Activated naive CD4-positive, alpha-beta T cell treated with anti-CD3 and anti-CD28 coated beads, Interleukin-2, amount 50 U/mL, for 72 hours (primary cell): ENCODE measurements around the gene ITPKA. TPM values are rescaled to one million over a fixed set of nuclear protein-coding genes. Genes with fewer than 3 reads are reported as not detected.

Source experiments
- ATAC-seq, 2 donors: fragments of 150-1000 bp; cut with Tn5 transposase; 2 replicates each; pipeline ENCODE4 v1.10.0; 2021; ENCODE audit warnings: mild to moderate bottlenecking in 2 of 2, moderate library complexity in 2 of 2
- DNase-seq, 2 donors: peaks; one replicate each; pipeline ENCODE4 v3.0.0; 2021 to 2022; ENCODE audit warnings: low spot score in 2 of 2
- H3K27ac Mint-ChIP-seq, 2 donors: one replicate each; pipeline ENCODE4 v1.8.0; 2022; ENCODE audit warnings: mild to moderate bottlenecking in 2 of 2, mixed read lengths in 2 of 2
- H3K36me3 Mint-ChIP-seq, 2 donors: one replicate each; pipeline ENCODE4 v1.8.0; 2022; ENCODE audit warnings: mixed read lengths in 2 of 2
- H3K9me3 Mint-ChIP-seq, 2 donors: one replicate each; pipeline ENCODE4 v1.8.0; 2022; ENCODE audit warnings: mixed read lengths in 2 of 2
- total RNA-seq, 2 donors: library from RNA; stranded (reverse); gene quantifications; one replicate each; pipeline ENCODE4 v1.2.3, GENCODE V29; 2022

The ITPKA gene
- total RNA-seq, 2 donors from 2014 or later, result 1.2 to 7.1 TPM

- DNase-seq (no peak), ATAC-seq (no peak)
- Mint-ChIP-seq H3K9me3 (no peaks in the 10 kb centered on the region), H3K27ac (peak overlapping the region in 1 of 2 donors; percentile 15), H3K36me3 (peaks cover 5 to 9% of the 10 kb centered on the region in 2 donors)
Observed at GRCh38 chr15:41521614-41522013, 27.9 kb downstream of the ITPKA start.

- no peak for DNase-seq
- no peak overlapping the region for H3K27ac Mint-ChIP-seq
- no peaks in the 10 kb centered on the region for H3K9me3 Mint-ChIP-seq
- ATAC-seq, result no peak
- H3K36me3 Mint-ChIP-seq, result peaks cover under 1 to 11% of the 10 kb centered on the region in 2 donors
Observed at GRCh38 chr15:41523097-41523496, 29.4 kb downstream of the ITPKA start.

- peak overlapping the region; percentile 44 to 58 for H3K27ac Mint-ChIP-seq
- ATAC-seq (no peak), DNase-seq (no peak)
- no peaks in the 10 kb centered on the region for H3K9me3 Mint-ChIP-seq
- H3K36me3 Mint-ChIP-seq, result peaks cover 0 to 11% of the 10 kb centered on the region in 2 donors
Observed at GRCh38 chr15:41530363-41530956, 36.8 kb downstream of the ITPKA start.

DNA sequence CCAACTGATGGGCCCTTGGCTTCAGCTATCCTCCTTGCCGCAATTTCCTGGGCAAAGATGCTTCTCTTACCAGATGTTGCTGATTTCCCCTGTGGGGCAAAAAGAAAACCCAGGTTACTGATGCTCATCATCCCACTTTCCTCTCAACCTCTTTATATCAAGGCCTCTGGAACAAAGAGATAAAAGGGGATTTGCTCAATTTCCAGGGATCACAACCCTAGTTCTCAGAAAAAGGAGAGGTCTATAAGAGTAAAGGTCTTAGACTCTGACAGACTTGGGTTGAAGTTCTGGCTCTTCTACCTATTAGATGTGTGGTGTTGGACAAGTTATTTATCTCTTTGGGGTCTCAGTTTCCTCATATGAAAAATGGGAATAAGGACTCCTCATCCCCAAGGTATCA lies 41.9 kb downstream of the ITPKA start:
- DNase-seq (no peak), ATAC-seq (no peak)
- no peaks in the 10 kb centered on the region for H3K9me3 Mint-ChIP-seq
- peak overlapping the region in 1 of 2 donors; percentile 60 for H3K27ac Mint-ChIP-seq
- no peaks in the 10 kb centered on the region for H3K36me3 Mint-ChIP-seq

GRCh38 chr15:41536866-41537265 lies 43.2 kb downstream of the ITPKA start:
- Mint-ChIP-seq H3K36me3 (no peaks in the 10 kb centered on the region), H3K27ac (peak overlapping the region in 1 of 2 donors; percentile 24), H3K9me3 (no peaks in the 10 kb centered on the region)
- ATAC-seq (no peak), DNase-seq (no peak)

GRCh38 chr15:41543521-41543870 lies 49.8 kb downstream of the ITPKA start:
- Mint-ChIP-seq H3K9me3 (no peaks in the 10 kb centered on the region), H3K36me3 (peaks cover 0 to 5% of the 10 kb centered on the region in 2 donors), H3K27ac (peak overlapping the region; percentile 94 to 96)
- ATAC-seq (no peak), DNase-seq (no peak)

DNA sequence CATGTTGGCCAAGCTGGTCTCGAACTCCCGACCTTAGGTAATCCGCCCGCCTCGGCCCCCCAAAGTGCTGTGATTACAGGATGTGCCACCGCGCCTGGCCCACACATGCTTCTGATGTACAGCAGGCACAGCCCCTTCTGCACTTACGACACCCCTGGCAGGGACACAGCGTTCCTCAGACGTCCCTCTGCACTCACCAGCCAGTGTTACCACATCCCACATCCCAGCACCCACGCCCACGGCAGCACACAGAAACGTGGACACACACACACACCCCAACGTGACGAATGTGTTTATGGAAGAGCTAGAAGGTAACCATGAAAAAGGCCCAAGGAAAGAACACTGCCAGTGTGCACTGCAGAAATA lies 51.0 kb downstream of the ITPKA start:
- H3K36me3 Mint-ChIP-seq, result peaks cover 0 to 5% of the 10 kb centered on the region in 2 donors
- DNase-seq, result no peak
- ATAC-seq, result no peak
- no peaks in the 10 kb centered on the region for H3K9me3 Mint-ChIP-seq
- H3K27ac Mint-ChIP-seq, result peak overlapping the region in 1 of 2 donors; percentile 94

- Mint-ChIP-seq H3K27ac (peak overlapping the region in 1 of 2 donors; percentile 94), H3K36me3 (peaks cover 0 to 5% of the 10 kb centered on the region in 2 donors), H3K9me3 (no peaks in the 10 kb centered on the region)
- DNase-seq, result no peak
- ATAC-seq, result no peak
Observed at GRCh38 chr15:41545218-41545617, 51.5 kb downstream of the ITPKA start.

- H3K27ac Mint-ChIP-seq, result no peak overlapping the region
- no peaks in the 10 kb centered on the region for H3K9me3 Mint-ChIP-seq
- no peak for ATAC-seq
- DNase-seq, result no peak
- peaks cover 0 to 5% of the 10 kb centered on the region in 2 donors for H3K36me3 Mint-ChIP-seq
Observed at GRCh38 chr15:41546851-41547786, 53.4 kb downstream of the ITPKA start.

GRCh38 chr15:41550066-41550775 lies 56.5 kb downstream of the ITPKA start:
- Mint-ChIP-seq H3K27ac (no peak overlapping the region), H3K9me3 (no peaks in the 10 kb centered on the region), H3K36me3 (no peaks in the 10 kb centered on the region)
- no peak for DNase-seq
- no peak for ATAC-seq

Other genes starting within 250 kb of the ITPKA start
- 10 to 100 TPM; 10.5 to 13.1 TPM for gene OIP5, start 161.3 kb upstream of the ITPKA start, total RNA-seq
- 100 to 1,000 TPM; 181 to 391 TPM for gene NUSAP1, start 161.0 kb upstream of the ITPKA start, total RNA-seq
- gene NDUFAF1, start 91.4 kb upstream of the ITPKA start, total RNA-seq, result 10 to 100 TPM; 22.4 to 23.8 TPM
- gene RTF1, start 76.8 kb upstream of the ITPKA start, total RNA-seq, result 10 to 100 TPM; 26.3 to 29.4 TPM
- under 1 TPM; 0.20 to 0.51 TPM for gene LTK, start 20.0 kb downstream of the ITPKA start, total RNA-seq
- 10 to 100 TPM; 47.8 to 66.3 TPM for gene RPAP1, start 50.4 kb downstream of the ITPKA start, total RNA-seq
- 1 to 10 TPM; 1.7 to 2.9 TPM for gene TYRO3, start 65.3 kb downstream of the ITPKA start, total RNA-seq
- gene MGA, start 166.5 kb downstream of the ITPKA start, total RNA-seq, result 10 to 100 TPM; 25.7 to 36.2 TPM